GM10266 (cell line): ENCODE data around the gene MTM1.

Source experiments
- DNase-seq: peaks from one replicate; pipeline ENCODE4 v3.0.0; 2012; ENCODE audit errors: extremely low spot score
- CTCF ChIP-seq: IDR thresholded peaks from 2 replicates; pipeline ENCODE4 v1.5.1; 2012; ENCODE audit warnings: mild to moderate bottlenecking, low read depth; ENCODE audit not compliant: control insufficient read depth, insufficient read depth; ENCODE audit errors: missing control alignments

The MTM1 gene

DNA sequence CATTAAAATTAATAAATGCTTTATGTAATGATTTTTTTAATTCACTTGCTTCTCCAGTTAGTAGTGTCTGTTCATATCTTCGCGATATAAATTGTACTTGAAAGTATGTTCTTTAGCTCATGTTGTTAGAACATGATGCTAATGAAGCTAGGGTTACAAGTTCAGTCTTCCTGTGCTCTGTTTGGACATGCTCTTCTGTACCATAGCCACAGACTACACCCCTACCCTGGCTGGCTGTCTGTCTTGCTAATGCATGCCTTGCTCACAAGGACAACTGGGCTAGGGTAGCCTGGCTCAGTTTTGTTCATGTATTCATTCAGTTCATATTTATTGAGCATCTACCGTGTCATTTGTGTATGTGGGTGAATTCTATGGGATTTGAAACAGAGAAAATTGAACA lies 74.0 kb downstream of the MTM1 start:
- no peak for DNase-seq
- no peak for TF ChIP-seq CTCF

DNA sequence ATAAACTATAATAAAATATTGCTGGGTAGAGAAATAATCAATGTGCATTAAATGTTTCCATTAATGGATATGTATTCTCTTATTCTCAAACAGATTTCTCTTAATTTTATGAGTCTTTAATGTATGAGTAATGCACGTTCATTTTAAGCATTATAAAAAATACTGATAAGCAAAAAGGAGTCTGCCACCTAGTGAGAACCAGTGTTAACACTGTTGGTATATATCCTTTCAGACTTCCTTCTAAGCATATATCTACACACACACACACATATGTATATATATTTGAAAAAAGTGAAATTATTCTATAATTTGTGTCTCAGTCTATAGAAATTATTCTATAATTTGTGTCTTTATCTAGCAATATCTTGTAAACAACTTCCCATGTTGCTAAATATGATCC lies 74.8 kb downstream of the MTM1 start:
- TF ChIP-seq CTCF, result no peak
- no peak for DNase-seq

DNA sequence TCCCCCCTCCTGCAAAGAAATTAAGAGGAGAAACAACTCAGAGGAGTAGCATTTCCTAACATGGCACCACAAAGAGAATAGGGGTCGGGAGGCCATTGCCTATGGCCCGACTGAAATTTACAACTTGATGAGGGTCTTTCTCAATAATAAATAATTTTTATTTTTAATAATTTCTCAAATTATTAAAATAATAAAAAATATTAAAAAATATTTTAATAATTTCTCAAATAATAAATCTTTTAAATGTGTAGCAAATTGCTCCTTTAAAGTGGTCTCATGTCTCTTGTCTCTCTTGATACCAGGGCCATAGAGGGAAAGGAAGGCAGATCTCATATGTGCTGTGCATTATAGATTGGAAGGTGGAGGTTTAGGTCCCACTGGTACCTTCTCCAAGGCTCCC lies 75.5 kb downstream of the MTM1 start:
- no peak for DNase-seq
- TF ChIP-seq CTCF, result no peak

- no peak for TF ChIP-seq CTCF
- no peak for DNase-seq
These were observed 76.0 kb downstream of the MTM1 start for GRCh38 chrX:150644422-150644821.

DNA sequence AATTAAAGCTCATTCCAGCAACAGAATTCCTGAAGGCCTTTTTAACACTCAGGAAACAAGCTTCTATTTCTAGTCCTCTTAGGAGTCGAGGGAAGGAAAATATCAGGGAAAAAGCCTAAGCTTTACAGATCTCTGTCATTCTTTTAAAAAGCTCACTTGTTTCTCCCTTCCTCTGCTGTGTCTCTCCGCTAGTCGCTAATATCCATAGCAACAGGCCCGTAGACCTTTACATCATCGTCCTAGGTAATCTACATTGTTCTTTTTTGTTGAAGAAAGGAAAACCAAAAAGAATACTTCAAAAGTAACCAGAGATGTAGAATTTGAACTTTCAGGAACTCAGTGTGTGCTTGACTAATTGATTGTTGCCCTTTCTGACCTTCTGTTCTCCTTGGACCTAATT lies 78.9 kb downstream of the MTM1 start:
- no peak for TF ChIP-seq CTCF
- DNase-seq, result no peak

GRCh38 chrX:150648296-150648940 lies 80.0 kb downstream of the MTM1 start:
- DNase-seq, result no peak
- no peak for TF ChIP-seq CTCF

- no peak for DNase-seq
- TF ChIP-seq CTCF, result no peak
These were observed 80.9 kb downstream of the MTM1 start for GRCh38 chrX:150649096-150649870.
